Measurements from ENCODE around the gene SRSF5. TPM values are rescaled to one million over a fixed set of nuclear protein-coding genes. Genes with fewer than 3 reads are reported as not detected.

The SRSF5 gene
- total and polyA plus RNA-seq, 2 donors (not counting 1 experiment from before 2014, with no cell fraction given): 701 to 768 TPM

GRCh38 chr14:69741055-69741454 is 25.9 kb upstream of the SRSF5 start:
- no peaks in the 10 kb centered on the region for H3K36me3 ChIP-seq (replicated peaks in 1 of 2; ENCODE audit: control extremely low read depth in 1 of 2, control insufficient read depth in 1 of 2, extremely low read depth in 1 of 2, insufficient read depth in 2 of 2, low read length in 1 of 2)
- ChIA-PET CTCF (no interaction called here), POLR2A (no interaction called here)
- no peak overlapping the region for H3K9ac ChIP-seq (ENCODE audit: low read length)
- H3K9me3 ChIP-seq (ENCODE audit: control extremely low read depth in 1 of 3, control insufficient read depth in 2 of 3, insufficient read depth in 1 of 3, low read length in 2 of 3): peaks cover 0 to 11% (median 0%) of the 10 kb centered on the region in 3 donors
- Mint-ChIP-seq H3K4me1 (no peaks in the 10 kb centered on the region), H3K4me3 (no peak overlapping the region), H3K27ac (no peak overlapping the region), H3K27me3 (peaks cover 11% of the 10 kb centered on the region), H3K9me3 (ENCODE audit: insufficient read depth) (peaks cover 2% of the 10 kb centered on the region)
- H3K4me2 ChIP-seq (replicated peaks; ENCODE audit: low read depth, low read length, poor library complexity, severe bottlenecking): no peak overlapping the region
- H2AFZ ChIP-seq (ENCODE audit: insufficient read depth, low read depth, low read length, poor library complexity, severe bottlenecking): no peak overlapping the region
- H3K4me1 ChIP-seq (ENCODE audit: control insufficient read depth in 2 of 2, insufficient read depth in 2 of 2, low read length in 2 of 2): no peaks in the 10 kb centered on the region
- intact Hi-C loops (cut with micrococcal nuclease): no loop called here
- no peaks in the 10 kb centered on the region for H3K79me2 ChIP-seq (ENCODE audit: control insufficient read depth, insufficient read depth, low read length)
- ATAC-seq (ENCODE audit: low read depth) (no peak), DNase-seq (no peak)
- TF ChIP-seq EZH2 (IDR thresholded peaks at IDR 0.05; ENCODE audit: borderline replicate concordance, insufficient read depth, low read depth, low read length, poor library complexity, severe bottlenecking): no peak
- no peak for TF ChIP-seq CTCF (IDR thresholded peaks at IDR 0.05)
- no CpG with 5 or more reads among the region's 1 CpG for WGBS (ENCODE audit: insufficient coverage)
- H3K27ac ChIP-seq (ENCODE audit: low read length in 2 of 2): no peak overlapping the region
- peaks cover 0 to 5% (median 1%) of the 10 kb centered on the region in 4 experiments for H3K27me3 ChIP-seq (replicated peaks in 1 of 4; ENCODE audit: control extremely low read depth in 1 of 4, control insufficient read depth in 3 of 4, insufficient read depth in 4 of 4, low read length in 3 of 4)
- no peaks in the 10 kb centered on the region for H4K20me1 ChIP-seq (ENCODE audit: control insufficient read depth, insufficient read depth, low read length, poor library complexity, severe bottlenecking)
- H3K4me3 ChIP-seq (ENCODE audit: control extremely low read depth in 1 of 5, extremely low read depth in 1 of 5, insufficient read depth in 1 of 5, low read depth in 2 of 5, low read length in 4 of 5): no peak overlapping the region

- Histone ChIP-seq H3K27me3 (replicated peaks in 1 of 4; ENCODE audit: control extremely low read depth in 1 of 4, control insufficient read depth in 3 of 4, insufficient read depth in 4 of 4, low read length in 3 of 4) (no peaks in the 10 kb centered on the region), H2AFZ (ENCODE audit: insufficient read depth, low read depth, low read length, poor library complexity, severe bottlenecking) (no peak overlapping the region), H4K20me1 (ENCODE audit: control insufficient read depth, insufficient read depth, low read length, poor library complexity, severe bottlenecking) (no peaks in the 10 kb centered on the region), H3K4me2 (replicated peaks; ENCODE audit: low read depth, low read length, poor library complexity, severe bottlenecking) (no peak overlapping the region), H3K4me1 (ENCODE audit: control insufficient read depth in 2 of 2, insufficient read depth in 2 of 2, low read length in 2 of 2) (no peaks in the 10 kb centered on the region), H3K9ac (ENCODE audit: low read length) (no peak overlapping the region), H3K79me2 (ENCODE audit: control insufficient read depth, insufficient read depth, low read length) (no peaks in the 10 kb centered on the region), H3K4me3 (ENCODE audit: control extremely low read depth in 1 of 5, extremely low read depth in 1 of 5, insufficient read depth in 1 of 5, low read depth in 2 of 5, low read length in 4 of 5) (no peak overlapping the region), H3K9me3 (ENCODE audit: control extremely low read depth in 1 of 3, control insufficient read depth in 2 of 3, insufficient read depth in 1 of 3, low read length in 2 of 3) (no peaks in the 10 kb centered on the region), H3K27ac (ENCODE audit: low read length in 2 of 2) (no peak overlapping the region), H3K36me3 (replicated peaks in 1 of 2; ENCODE audit: control extremely low read depth in 1 of 2, control insufficient read depth in 1 of 2, extremely low read depth in 1 of 2, insufficient read depth in 2 of 2, low read length in 1 of 2) (no peaks in the 10 kb centered on the region)
- Mint-ChIP-seq H3K27ac (no peak overlapping the region), H3K27me3 (no peaks in the 10 kb centered on the region), H3K4me1 (peaks cover 5% of the 10 kb centered on the region), H3K4me3 (no peak overlapping the region), H3K9me3 (ENCODE audit: insufficient read depth) (no peaks in the 10 kb centered on the region)
- TF ChIP-seq EZH2 (IDR thresholded peaks at IDR 0.05; ENCODE audit: borderline replicate concordance, insufficient read depth, low read depth, low read length, poor library complexity, severe bottlenecking) (no peak), CTCF (IDR thresholded peaks at IDR 0.05) (no peak)
- intact Hi-C loops (cut with micrococcal nuclease): no loop called here
- WGBS (ENCODE audit: insufficient coverage): no CpG with 5 or more reads among the region's 1 CpG
- ATAC-seq (ENCODE audit: low read depth) (no peak), DNase-seq (no peak)
- POLR2A ChIA-PET: no interaction called here
- CTCF ChIA-PET: no interaction called here
Measured at GRCh38 chr14:69749956-69750355, 17.0 kb upstream of the SRSF5 start.
